HL-60 (cell line): ENCODE results near the gene ZNF423.

Experiments
- CTCF ChIP-seq: IDR thresholded peaks from one replicate; pipeline ENCODE4 v1.5.1; 2011; ENCODE audit warnings: low read length, control low read depth, inconsistent platforms; ENCODE audit not compliant: insufficient read depth
- GABPA ChIP-seq: IDR thresholded peaks from 2 replicates; pipeline ENCODE4 v1.6.1; 2012; ENCODE audit warnings: low read depth
- POLR2AphosphoS5 ChIP-seq: IDR thresholded peaks from 2 replicates; pipeline ENCODE4 v1.6.1; 2012; ENCODE audit warnings: low read depth
- REST ChIP-seq: IDR thresholded peaks from 2 replicates; pipeline ENCODE4 v1.6.1; 2012; ENCODE audit warnings: low read depth; ENCODE audit not compliant: insufficient replicate concordance
- SPI1 ChIP-seq: IDR thresholded peaks from 2 replicates; pipeline ENCODE4 v1.6.1; 2012; ENCODE audit warnings: low read depth, mild to moderate bottlenecking, borderline replicate concordance

DNA sequence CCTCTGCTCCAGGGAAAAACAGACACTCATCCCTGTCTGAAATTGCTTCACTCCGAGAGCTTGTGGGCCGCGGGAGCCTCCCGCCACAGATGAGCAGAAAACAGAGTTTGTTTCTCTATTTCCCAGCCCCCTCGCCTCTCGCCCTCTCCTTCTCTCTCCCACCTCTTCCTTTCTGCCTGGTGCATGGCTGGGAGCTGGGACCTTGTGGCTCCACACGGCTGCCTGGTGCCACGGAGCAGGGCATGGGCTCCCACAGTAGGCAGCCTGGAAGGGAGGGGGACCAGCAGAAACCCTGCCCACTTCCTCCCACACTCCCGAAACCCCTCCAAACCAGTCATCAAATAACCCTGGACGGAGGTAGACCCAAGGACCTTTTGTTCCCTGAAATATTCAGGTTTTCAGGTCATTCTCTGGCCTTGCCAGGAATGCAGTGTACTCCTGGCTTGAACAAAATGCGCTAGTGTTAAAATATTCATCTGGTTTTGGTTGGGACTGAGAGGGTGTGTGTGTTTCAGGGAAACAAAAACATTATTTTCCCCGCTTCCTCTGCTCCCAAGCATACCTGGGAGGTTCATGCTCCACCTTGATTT lies 277.4 kb downstream of the ZNF423 start:
- TF ChIP-seq POLR2AphosphoS5 (no peak), CTCF (no peak), REST (no peak), GABPA (no peak), SPI1 (no peak)
